Astrocyte (in vitro differentiated cells and primary cell): ENCODE measurements around the gene ADGRD1. TPM values are rescaled to one million over a fixed set of nuclear protein-coding genes. Genes with fewer than 3 reads are reported as not detected.
"Not testable (repeated sequence)": the region's sequence is repeated elsewhere in the genome, so short reads cannot be mapped to it uniquely, and the experiment has no call there.

Experiments
- DNase-seq: peaks from one replicate; pipeline ENCODE4 v3.0.0-alpha.2; 2010; ENCODE audit warnings: low read depth
- FAIRE-seq: peaks from 2 replicates; lab custom pipeline; 2011; peaks lifted over from hg19 to GRCh38; lab: Jason Lieb, UNC
- H2AFZ ChIP-seq: 2 replicates; pipeline ENCODE4 v1.6.0; 2012; ENCODE audit warnings: low read depth, low read length, inconsistent platforms
- H3K27ac ChIP-seq: 2 replicates; pipeline ENCODE4 v1.5.1; 2011; ENCODE audit warnings: low read depth, low read length, inconsistent platforms
- H3K27me3 ChIP-seq: 2 replicates; pipeline ENCODE4 v1.6.0; 2011; ENCODE audit warnings: low read length, inconsistent platforms; ENCODE audit not compliant: insufficient read depth
- H3K36me3 ChIP-seq: 2 replicates; pipeline ENCODE4 v1.5.1; 2011; ENCODE audit warnings: low read length, inconsistent platforms; ENCODE audit not compliant: insufficient read depth
- H3K4me1 ChIP-seq: 2 replicates; pipeline ENCODE4 v1.5.1; 2011; ENCODE audit warnings: low read length, inconsistent platforms; ENCODE audit not compliant: insufficient read depth
- H3K4me2 ChIP-seq: 2 replicates; pipeline ENCODE4 v1.6.0; 2012; ENCODE audit warnings: low read length, inconsistent platforms
- H3K4me3 ChIP-seq: 2 replicates; pipeline ENCODE4 v1.5.1; 2011; ENCODE audit warnings: low read depth, mild to moderate bottlenecking, low read length, inconsistent platforms; ENCODE audit not compliant: insufficient read depth
- H3K79me2 ChIP-seq: 2 replicates; pipeline ENCODE4 v1.6.0; 2012; ENCODE audit warnings: mild to moderate bottlenecking, low read length, inconsistent platforms; ENCODE audit not compliant: insufficient read depth
- H3K9ac ChIP-seq: 2 replicates; pipeline ENCODE4 v1.6.0; 2012; ENCODE audit warnings: mild to moderate bottlenecking, low read length, inconsistent platforms
- H3K9me3 ChIP-seq: 2 replicates; pipeline ENCODE4 v1.5.1; 2012; ENCODE audit warnings: low read depth, mild to moderate bottlenecking, low read length, inconsistent platforms; ENCODE audit not compliant: insufficient read depth
- H4K20me1 ChIP-seq: 2 replicates; pipeline ENCODE4 v1.6.0; 2012; ENCODE audit warnings: low read length, inconsistent platforms; ENCODE audit not compliant: insufficient read depth
- H3K27ac Mint-ChIP-seq: one replicate; pipeline ENCODE4 v1.8.0; 2021; ENCODE audit warnings: mild to moderate bottlenecking, mixed read lengths; ENCODE audit not compliant: unreplicated experiment
- H3K27me3 Mint-ChIP-seq: one replicate; pipeline ENCODE4 v1.8.0; 2021; ENCODE audit warnings: low read depth, mixed read lengths; ENCODE audit not compliant: unreplicated experiment
- H3K36me3 Mint-ChIP-seq: one replicate; pipeline ENCODE4 v1.8.0; 2021; ENCODE audit warnings: low read depth, mixed read lengths; ENCODE audit not compliant: unreplicated experiment
- H3K4me1 Mint-ChIP-seq: one replicate; pipeline ENCODE4 v1.8.0; 2021; ENCODE audit warnings: low read depth, mixed read lengths; ENCODE audit not compliant: unreplicated experiment
- H3K4me3 Mint-ChIP-seq: one replicate; pipeline ENCODE4 v1.8.0; 2021; ENCODE audit warnings: mild to moderate bottlenecking, moderate library complexity, mixed read lengths; ENCODE audit not compliant: unreplicated experiment
- H3K9me3 Mint-ChIP-seq: one replicate; pipeline ENCODE4 v1.8.0; 2021; ENCODE audit warnings: mild to moderate bottlenecking, mixed read lengths; ENCODE audit not compliant: unreplicated experiment
- CTCF ChIP-seq: IDR thresholded peaks from 2 replicates; pipeline ENCODE4 v1.5.1; 2011; ENCODE audit warnings: low read depth, mild to moderate bottlenecking, inconsistent platforms, low read length, moderate library complexity; ENCODE audit not compliant: insufficient read depth
- EZH2 ChIP-seq: IDR thresholded peaks from 2 replicates; pipeline ENCODE4 v1.6.1; 2012; ENCODE audit warnings: mild to moderate bottlenecking, low read length, inconsistent platforms; ENCODE audit not compliant: insufficient read depth
- total RNA-seq: library from RNA; stranded (reverse); gene quantifications from 2 replicates; pipeline ENCODE4 v1.2.1, GENCODE V29; 2021

ADGRD1 gene
- total RNA-seq, 1 donor from 2014 or later = 3.0 TPM

GRCh38 chr12:130994821-130995375 is 41.2 kb downstream of the ADGRD1 start:
- DNase-seq (no peak), FAIRE-seq (no peak)
- Histone ChIP-seq H3K4me3 (no peak overlapping the region), H3K27me3 (no peaks in the 10 kb centered on the region), H3K79me2 (no peaks in the 10 kb centered on the region), H3K36me3 (no peaks in the 10 kb centered on the region), H3K9ac (no peak overlapping the region), H2AFZ (no peak overlapping the region), H3K27ac (no peak overlapping the region), H3K4me1 (no peaks in the 10 kb centered on the region), H3K9me3 (peaks cover 1% of the 10 kb centered on the region), H4K20me1 (no peaks in the 10 kb centered on the region), H3K4me2 (no peak overlapping the region)
- Mint-ChIP-seq H3K27ac (no peak overlapping the region), H3K9me3 (peaks cover 9% of the 10 kb centered on the region), H3K4me1 (peaks cover 6% of the 10 kb centered on the region), H3K4me3 (no peak overlapping the region), H3K36me3 (peaks cover 4% of the 10 kb centered on the region), H3K27me3 (peaks cover 6% of the 10 kb centered on the region)
- TF ChIP-seq EZH2 = no peak
- no peak for TF ChIP-seq CTCF

GRCh38 chr12:130995386-130995969 is 41.8 kb downstream of the ADGRD1 start:
- H3K9ac ChIP-seq, H3K4me1 ChIP-seq, H3K27me3 Mint-ChIP-seq, H3K4me2 ChIP-seq, H4K20me1 ChIP-seq, H3K4me1 Mint-ChIP-seq, H3K36me3 ChIP-seq, H3K4me3 ChIP-seq, H2AFZ ChIP-seq, H3K4me3 Mint-ChIP-seq, H3K79me2 ChIP-seq, FAIRE-seq, H3K36me3 Mint-ChIP-seq, DNase-seq, H3K27ac ChIP-seq, H3K27me3 ChIP-seq, H3K27ac Mint-ChIP-seq, H3K9me3 ChIP-seq: not testable (repeated sequence)
- H3K9me3 Mint-ChIP-seq = peaks cover 12% of the 10 kb centered on the region

- Mint-ChIP-seq H3K27ac (no peak overlapping the region), H3K36me3 (peaks cover 5% of the 10 kb centered on the region), H3K4me3 (no peak overlapping the region), H3K4me1 (no peaks in the 10 kb centered on the region), H3K27me3 (peaks cover 11% of the 10 kb centered on the region), H3K9me3 (peaks cover 12% of the 10 kb centered on the region)
- DNase-seq (no peak), FAIRE-seq (no peak)
- Histone ChIP-seq H3K79me2 (no peaks in the 10 kb centered on the region), H3K27me3 (no peaks in the 10 kb centered on the region), H3K27ac (no peak overlapping the region), H3K9me3 (no peaks in the 10 kb centered on the region), H3K4me3 (no peak overlapping the region), H2AFZ (no peak overlapping the region), H4K20me1 (no peaks in the 10 kb centered on the region), H3K4me1 (no peaks in the 10 kb centered on the region), H3K4me2 (no peak overlapping the region), H3K36me3 (no peaks in the 10 kb centered on the region), H3K9ac (no peak overlapping the region)
- TF ChIP-seq EZH2 (no peak), CTCF (no peak)
Measured at GRCh38 chr12:130998136-130998535, 44.4 kb downstream of the ADGRD1 start.
